ENCODE results near the gene TRPM3.

The TRPM3 gene

DNA sequence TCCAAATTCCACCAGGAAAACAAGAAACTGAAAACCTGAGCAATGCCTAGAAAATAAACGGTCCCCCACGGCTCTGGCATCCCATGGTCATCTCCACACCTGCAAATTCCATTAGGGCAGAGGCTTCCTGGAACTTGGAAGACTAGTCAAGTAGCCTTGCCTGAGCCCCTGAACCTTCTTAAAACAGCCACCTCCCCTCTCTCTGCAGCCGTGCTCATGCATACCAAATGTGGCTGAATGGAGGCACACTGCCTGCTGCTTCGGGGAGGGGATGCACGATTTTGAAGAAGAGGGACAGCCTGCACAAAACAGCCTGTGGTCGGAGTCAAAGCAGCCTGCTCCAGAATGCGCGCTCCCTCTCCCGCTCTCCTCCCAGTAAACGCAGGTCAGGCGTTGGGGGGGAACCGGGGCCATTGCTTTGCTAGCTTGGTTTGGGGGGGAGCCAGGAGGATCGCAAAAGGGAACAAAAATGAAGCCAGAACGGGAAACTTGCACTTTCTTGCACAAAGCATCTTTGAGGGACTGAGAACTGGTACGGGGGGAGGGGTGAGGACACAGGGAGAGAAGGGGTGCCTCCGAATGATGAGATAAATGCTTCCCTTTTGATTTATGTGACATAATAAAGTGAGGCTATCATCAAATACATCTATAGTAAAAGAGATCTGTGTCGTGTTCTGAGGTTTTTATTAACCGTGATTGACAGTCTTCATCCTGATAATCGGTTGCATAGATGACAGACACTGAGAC is at the start of gene TRPM3:
Gene TRPM3 (minus strand): TSS at position 347 of the 747 bp plus-strand sequence. CDS start 267 bp downstream, at position 80.
- DNase-seq (ENCODE audit: low spot score in 2 of 2) (no peak), ATAC-seq (replicated peaks; ENCODE audit: extremely low read depth, poor library complexity, severe bottlenecking) (no peak)
- Mint-ChIP-seq H3K27me3 (peaks cover 6% of the 10 kb centered on the region), H3K27ac (ENCODE audit: low read depth) (no peak within 1 kb of the TSS), H3K9me3 (no peaks in the 10 kb centered on the region), H3K4me3 (no peak within 1 kb of the TSS), H3K4me1 (no peaks in the 10 kb centered on the region), H3K36me3 (ENCODE audit: insufficient read depth) (peaks cover 2% of the 10 kb centered on the region)

- H3K27me3 Mint-ChIP-seq: no peaks in the 10 kb centered on the region
- H3K27ac Mint-ChIP-seq (ENCODE audit: low read depth): no peak overlapping the region
- no peak for DNase-seq (ENCODE audit: low spot score in 2 of 2)
- H3K4me1 Mint-ChIP-seq: no peaks in the 10 kb centered on the region
- H3K4me3 Mint-ChIP-seq: no peak overlapping the region
- H3K36me3 Mint-ChIP-seq (ENCODE audit: insufficient read depth): no peaks in the 10 kb centered on the region
- no peak for ATAC-seq (replicated peaks; ENCODE audit: extremely low read depth, poor library complexity, severe bottlenecking)
- H3K9me3 Mint-ChIP-seq: no peaks in the 10 kb centered on the region
These were observed 47.0 kb upstream of the TRPM3 start for GRCh38 chr9:71168418-71168817.

DNA sequence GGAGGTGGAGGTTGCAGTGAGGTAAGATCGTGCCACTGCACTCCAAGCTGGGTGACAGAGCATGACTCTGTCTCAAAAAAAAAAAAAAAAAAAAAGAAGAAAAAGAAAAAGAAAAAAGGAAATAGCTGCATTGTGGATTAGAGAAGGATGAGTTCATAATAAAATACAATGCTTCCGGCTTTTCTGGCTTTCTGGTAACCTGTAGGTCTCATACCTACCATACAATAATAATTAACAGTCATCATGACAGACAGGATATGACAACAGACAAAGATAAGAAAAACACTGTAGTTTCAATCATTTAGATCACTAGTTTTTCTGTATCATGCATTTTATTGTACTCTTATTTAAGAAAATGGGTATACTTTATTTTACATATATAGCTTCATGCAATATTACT is 40.7 kb upstream of the TRPM3 start:
- DNase-seq (ENCODE audit: low spot score in 2 of 2) (no peak), ATAC-seq (replicated peaks; ENCODE audit: extremely low read depth, poor library complexity, severe bottlenecking) (no peak)
- Mint-ChIP-seq H3K9me3 (peaks cover 4% of the 10 kb centered on the region), H3K36me3 (ENCODE audit: insufficient read depth) (no peaks in the 10 kb centered on the region), H3K4me3 (no peak overlapping the region), H3K4me1 (no peaks in the 10 kb centered on the region), H3K27me3 (no peaks in the 10 kb centered on the region), H3K27ac (ENCODE audit: low read depth) (no peak overlapping the region)

DNA sequence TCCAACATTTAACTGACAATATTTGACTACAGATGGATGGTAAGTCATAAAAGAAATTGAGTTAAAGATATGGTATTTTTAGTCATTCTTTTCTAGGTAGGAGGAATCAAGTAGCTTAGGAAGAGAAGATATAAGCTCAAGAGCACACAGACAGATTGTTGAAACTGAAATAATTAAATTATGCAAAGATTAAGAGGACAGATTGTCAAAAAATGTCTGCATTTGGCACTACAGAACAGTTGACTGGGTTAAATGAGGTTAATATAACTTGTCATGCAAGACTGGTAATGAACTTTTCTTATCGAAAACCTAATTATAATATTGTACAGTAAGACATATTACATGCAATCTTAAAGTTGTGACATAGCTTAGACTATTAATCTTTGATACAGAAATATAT is 36.3 kb upstream of the TRPM3 start:
- DNase-seq (ENCODE audit: low spot score in 2 of 2) (no peak), ATAC-seq (replicated peaks; ENCODE audit: extremely low read depth, poor library complexity, severe bottlenecking) (no peak)
- no peak overlapping the region for H3K4me3 Mint-ChIP-seq

DNA sequence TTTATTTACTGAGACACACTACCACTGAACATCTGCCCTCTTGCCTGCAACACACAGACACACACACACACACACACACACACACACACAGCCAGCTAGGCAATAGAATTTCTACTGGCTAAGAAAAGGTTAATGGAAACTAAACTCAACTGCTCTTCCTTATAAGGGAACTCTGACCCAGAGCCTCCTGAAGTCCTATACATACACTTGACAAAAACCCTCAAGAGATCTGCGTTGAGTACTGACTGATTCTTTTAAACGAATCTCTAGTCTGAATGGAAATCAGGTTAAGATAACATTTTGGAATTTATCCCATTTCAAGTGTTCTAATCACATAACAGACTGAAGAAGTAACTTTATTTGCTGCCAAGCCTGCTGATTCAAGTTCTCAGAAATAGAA is 25.9 kb upstream of the TRPM3 start:
- no peak for ATAC-seq (replicated peaks; ENCODE audit: extremely low read depth, poor library complexity, severe bottlenecking)
- no peak for DNase-seq (ENCODE audit: low spot score in 2 of 2)
- Mint-ChIP-seq H3K36me3 (ENCODE audit: insufficient read depth) (no peaks in the 10 kb centered on the region), H3K4me3 (no peak overlapping the region), H3K9me3 (peaks cover 9% of the 10 kb centered on the region), H3K27me3 (no peaks in the 10 kb centered on the region), H3K4me1 (no peaks in the 10 kb centered on the region), H3K27ac (ENCODE audit: low read depth) (no peak overlapping the region)

More for the DNA sequence above, 36.3 kb upstream of the TRPM3 start:
- Mint-ChIP-seq H3K36me3 (ENCODE audit: insufficient read depth) (no peaks in the 10 kb centered on the region), H3K4me1 (no peaks in the 10 kb centered on the region), H3K27ac (ENCODE audit: low read depth) (no peak overlapping the region), H3K9me3 (peaks cover 15% of the 10 kb centered on the region), H3K27me3 (no peaks in the 10 kb centered on the region)

GRCh38 chr9:71146511-71146910 is 25.1 kb upstream of the TRPM3 start:
- DNase-seq (ENCODE audit: low spot score in 2 of 2): no peak
- Mint-ChIP-seq H3K27me3 (no peaks in the 10 kb centered on the region), H3K36me3 (ENCODE audit: insufficient read depth) (no peaks in the 10 kb centered on the region), H3K4me3 (no peak overlapping the region), H3K27ac (ENCODE audit: low read depth) (no peak overlapping the region), H3K4me1 (no peaks in the 10 kb centered on the region), H3K9me3 (peaks cover 9% of the 10 kb centered on the region)
- ATAC-seq (replicated peaks; ENCODE audit: extremely low read depth, poor library complexity, severe bottlenecking): no peak

DNA sequence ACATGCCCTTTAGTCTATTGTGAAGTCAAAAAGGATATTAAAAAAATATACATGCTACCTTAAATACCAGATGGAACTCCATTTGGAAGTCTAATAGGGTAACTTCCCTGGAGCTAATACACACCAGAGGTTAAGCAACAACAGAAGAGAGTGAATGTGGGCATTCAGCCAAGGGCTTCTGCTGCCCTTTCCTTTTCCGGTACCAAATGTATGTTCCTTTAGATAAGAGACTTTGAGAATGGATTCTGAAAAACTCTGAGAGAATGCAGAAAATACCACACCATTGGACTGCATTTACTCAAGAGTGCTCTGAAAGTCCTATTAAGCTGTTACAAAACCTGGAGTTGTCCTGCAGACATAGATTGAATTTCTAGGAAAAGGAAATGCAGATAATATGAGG is 23.8 kb upstream of the TRPM3 start:
- Mint-ChIP-seq H3K27ac (ENCODE audit: low read depth) (no peak overlapping the region), H3K27me3 (no peaks in the 10 kb centered on the region), H3K9me3 (peaks cover 9% of the 10 kb centered on the region), H3K4me3 (no peak overlapping the region), H3K36me3 (ENCODE audit: insufficient read depth) (no peaks in the 10 kb centered on the region), H3K4me1 (no peaks in the 10 kb centered on the region)
- DNase-seq (ENCODE audit: low spot score in 2 of 2) (no peak), ATAC-seq (replicated peaks; ENCODE audit: extremely low read depth, poor library complexity, severe bottlenecking) (no peak)

DNA sequence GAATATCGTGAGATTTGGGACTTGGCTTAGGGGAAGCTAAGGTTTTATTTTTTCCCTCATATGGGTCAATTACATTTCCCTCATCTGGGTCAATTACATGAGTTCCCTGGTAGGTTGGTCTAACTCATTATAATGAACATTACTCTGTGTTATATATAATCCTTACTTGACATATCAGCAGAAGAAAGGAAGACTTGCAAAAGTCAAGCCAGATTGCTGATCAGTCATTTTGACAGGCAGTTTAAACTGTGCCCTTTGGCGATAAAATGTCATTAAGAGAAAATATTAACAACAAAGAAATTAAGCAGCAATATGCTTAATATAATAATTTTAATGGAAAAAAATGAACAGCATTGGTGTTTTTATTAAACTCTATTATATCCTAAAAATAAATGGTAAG is 23.1 kb upstream of the TRPM3 start:
- H3K27ac Mint-ChIP-seq (ENCODE audit: low read depth): no peak overlapping the region
- no peaks in the 10 kb centered on the region for H3K4me1 Mint-ChIP-seq
- no peak overlapping the region for H3K4me3 Mint-ChIP-seq
- no peaks in the 10 kb centered on the region for H3K27me3 Mint-ChIP-seq
- DNase-seq (ENCODE audit: low spot score in 2 of 2) (no peak), ATAC-seq (replicated peaks; ENCODE audit: extremely low read depth, poor library complexity, severe bottlenecking) (no peak)
- H3K36me3 Mint-ChIP-seq (ENCODE audit: insufficient read depth): no peaks in the 10 kb centered on the region
- peaks cover 9% of the 10 kb centered on the region for H3K9me3 Mint-ChIP-seq

DNA sequence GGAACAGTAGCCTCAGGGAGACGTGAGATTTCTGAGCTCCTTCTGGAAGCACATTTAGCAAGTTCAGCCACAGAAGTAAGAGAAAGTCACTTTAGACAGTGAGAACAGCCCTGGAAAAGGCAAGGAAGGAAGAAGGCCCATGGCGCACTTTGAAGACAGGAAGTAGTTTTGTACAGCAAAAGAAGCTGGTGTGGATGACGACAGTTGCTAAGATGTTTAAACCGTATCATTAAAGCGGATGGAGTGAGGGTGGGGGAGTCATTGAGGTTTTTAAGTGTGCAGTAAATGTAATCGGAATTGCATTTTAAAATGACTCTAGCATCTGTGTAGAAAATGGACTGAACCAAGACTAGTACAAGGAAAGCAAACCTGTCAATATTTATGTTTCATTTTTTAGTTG is 15.3 kb upstream of the TRPM3 start:
- ATAC-seq (replicated peaks; ENCODE audit: extremely low read depth, poor library complexity, severe bottlenecking) (no peak), DNase-seq (ENCODE audit: low spot score in 2 of 2) (no peak)
- H3K4me1 Mint-ChIP-seq: no peaks in the 10 kb centered on the region
- H3K27ac Mint-ChIP-seq (ENCODE audit: low read depth): no peak overlapping the region
- H3K36me3 Mint-ChIP-seq (ENCODE audit: insufficient read depth): no peaks in the 10 kb centered on the region
- no peak overlapping the region for H3K4me3 Mint-ChIP-seq
- H3K27me3 Mint-ChIP-seq: no peaks in the 10 kb centered on the region
- H3K9me3 Mint-ChIP-seq: no peaks in the 10 kb centered on the region

GRCh38 chr9:71131145-71131544 is 9.7 kb upstream of the TRPM3 start:
- Mint-ChIP-seq H3K27ac (ENCODE audit: low read depth) (no peak overlapping the region), H3K4me3 (no peak overlapping the region)

GRCh38 chr9:71130521-71130920 is 9.1 kb upstream of the TRPM3 start:
- no peaks in the 10 kb centered on the region for H3K9me3 Mint-ChIP-seq
- DNase-seq (ENCODE audit: low spot score in 2 of 2) (no peak), ATAC-seq (replicated peaks; ENCODE audit: extremely low read depth, poor library complexity, severe bottlenecking) (no peak)
- H3K4me1 Mint-ChIP-seq: no peaks in the 10 kb centered on the region
- no peak overlapping the region for H3K27ac Mint-ChIP-seq (ENCODE audit: low read depth)
- H3K4me3 Mint-ChIP-seq: no peak overlapping the region
- no peaks in the 10 kb centered on the region for H3K27me3 Mint-ChIP-seq
- no peaks in the 10 kb centered on the region for H3K36me3 Mint-ChIP-seq (ENCODE audit: insufficient read depth)

More at GRCh38 chr9:71131145-71131544, 9.7 kb upstream of the TRPM3 start:
- Mint-ChIP-seq H3K36me3 (ENCODE audit: insufficient read depth) (no peaks in the 10 kb centered on the region), H3K9me3 (no peaks in the 10 kb centered on the region), H3K27me3 (no peaks in the 10 kb centered on the region), H3K4me1 (no peaks in the 10 kb centered on the region)
- no peak for ATAC-seq (replicated peaks; ENCODE audit: extremely low read depth, poor library complexity, severe bottlenecking)
- no peak for DNase-seq (ENCODE audit: low spot score in 2 of 2)

GRCh38 chr9:71128796-71129195 is 7.4 kb upstream of the TRPM3 start:
- peaks cover 4% of the 10 kb centered on the region for H3K27me3 Mint-ChIP-seq
- DNase-seq (ENCODE audit: low spot score in 2 of 2) (no peak), ATAC-seq (replicated peaks; ENCODE audit: extremely low read depth, poor library complexity, severe bottlenecking) (no peak)
- no peaks in the 10 kb centered on the region for H3K36me3 Mint-ChIP-seq (ENCODE audit: insufficient read depth)
- H3K27ac Mint-ChIP-seq (ENCODE audit: low read depth): no peak overlapping the region
- no peak overlapping the region for H3K4me3 Mint-ChIP-seq
- no peaks in the 10 kb centered on the region for H3K4me1 Mint-ChIP-seq
- no peaks in the 10 kb centered on the region for H3K9me3 Mint-ChIP-seq

GRCh38 chr9:71127301-71127700 is 5.9 kb upstream of the TRPM3 start:
- no peaks in the 10 kb centered on the region for H3K36me3 Mint-ChIP-seq (ENCODE audit: insufficient read depth)
- H3K4me1 Mint-ChIP-seq: no peaks in the 10 kb centered on the region
- H3K4me3 Mint-ChIP-seq: no peak overlapping the region
- H3K27me3 Mint-ChIP-seq: peaks cover 6% of the 10 kb centered on the region
- ATAC-seq (replicated peaks; ENCODE audit: extremely low read depth, poor library complexity, severe bottlenecking) (no peak), DNase-seq (ENCODE audit: low spot score in 2 of 2) (no peak)
- no peak overlapping the region for H3K27ac Mint-ChIP-seq (ENCODE audit: low read depth)
- H3K9me3 Mint-ChIP-seq: no peaks in the 10 kb centered on the region
